Right atrium auricular region (tissue), 2 donors: ENCODE data around the gene PRDM9. TPM values are rescaled to one million over a fixed set of nuclear protein-coding genes. Genes with fewer than 3 reads are reported as not detected.

Experiments
- DNase-seq: peaks from one replicate; pipeline ENCODE4 v3.0.0-alpha.2; 2019; ENCODE audit warnings: low spot score
- H3K27ac ChIP-seq, 2 donors: fragments of 200-600 bp; sonication (generic); 1 replicate in 1 of 2; 2 replicates in 1 of 2; pipeline ENCODE4 v1.5.1; 2016 to 2019
- H3K27me3 ChIP-seq, 2 donors: fragments of 200-600 bp; sonication (generic); one replicate each; pipeline versions ENCODE4 v1.5.1 to v1.6.0; 2017 to 2019
- H3K36me3 ChIP-seq: fragments of 200-600 bp; sonication (generic); one replicate; pipeline ENCODE4 v1.5.1; 2016
- H3K4me1 ChIP-seq, 2 donors: fragments of 200-600 bp; sonication (generic); one replicate each; pipeline versions ENCODE4 v1.5.1 to v1.6.0; 2017 to 2019
- H3K4me3 ChIP-seq, 2 donors: fragments of 200-600 bp; sonication (generic); 1 replicate in 1 of 2; 2 replicates in 1 of 2; pipeline ENCODE4 v1.5.1; 2017 to 2019; ENCODE audit warnings: mild to moderate bottlenecking in 1 of 2, moderate library complexity in 1 of 2
- H3K9me3 ChIP-seq, 2 donors: fragments of 200-600 bp; sonication (generic); one replicate each; pipeline ENCODE4 v1.5.1; 2019
- total RNA-seq, 2 donors: library from RNA; depleted of rRNA; stranded (reverse); fragments of >200 nt; gene quantifications; one replicate each; pipeline ENCODE4 v1.1.0, GENCODE V29; 2016
- TF ChIP-seq, protein P1 (sequence below), 2 donors: fragments of 200-600 bp; sonication (generic); IDR thresholded peaks; one replicate each; pipeline ENCODE4 v1.5.1; 2019; ENCODE audit warnings: antibody characterized with exemption in 2 of 2

The PRDM9 gene
- not detected for total RNA-seq

- Histone ChIP-seq H3K36me3 (no peaks in the 10 kb centered on the region), H3K4me3 (no peak within 1 kb of the TSS), H3K4me1 (no peaks in the 10 kb centered on the region), H3K27ac (no peak within 1 kb of the TSS), H3K27me3 (no peaks in the 10 kb centered on the region), H3K9me3 (no peaks in the 10 kb centered on the region)
- TF ChIP-seq, protein P1, sequence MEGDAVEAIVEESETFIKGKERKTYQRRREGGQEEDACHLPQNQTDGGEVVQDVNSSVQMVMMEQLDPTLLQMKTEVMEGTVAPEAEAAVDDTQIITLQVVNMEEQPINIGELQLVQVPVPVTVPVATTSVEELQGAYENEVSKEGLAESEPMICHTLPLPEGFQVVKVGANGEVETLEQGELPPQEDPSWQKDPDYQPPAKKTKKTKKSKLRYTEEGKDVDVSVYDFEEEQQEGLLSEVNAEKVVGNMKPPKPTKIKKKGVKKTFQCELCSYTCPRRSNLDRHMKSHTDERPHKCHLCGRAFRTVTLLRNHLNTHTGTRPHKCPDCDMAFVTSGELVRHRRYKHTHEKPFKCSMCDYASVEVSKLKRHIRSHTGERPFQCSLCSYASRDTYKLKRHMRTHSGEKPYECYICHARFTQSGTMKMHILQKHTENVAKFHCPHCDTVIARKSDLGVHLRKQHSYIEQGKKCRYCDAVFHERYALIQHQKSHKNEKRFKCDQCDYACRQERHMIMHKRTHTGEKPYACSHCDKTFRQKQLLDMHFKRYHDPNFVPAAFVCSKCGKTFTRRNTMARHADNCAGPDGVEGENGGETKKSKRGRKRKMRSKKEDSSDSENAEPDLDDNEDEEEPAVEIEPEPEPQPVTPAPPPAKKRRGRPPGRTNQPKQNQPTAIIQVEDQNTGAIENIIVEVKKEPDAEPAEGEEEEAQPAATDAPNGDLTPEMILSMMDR (IDR thresholded peaks at IDR 0.05), result no peak
- DNase-seq, result no peak
These were observed at the start of gene PRDM9 for GRCh38 chr5:23507278-23507685. PRDM9 (plus strand) TSS chr5:23507609; CDS start chr5:23509034, 1,425 bp downstream.

- H3K27me3 ChIP-seq, result no peaks in the 10 kb centered on the region
- no peak for DNase-seq
- no peak overlapping the region for H3K27ac ChIP-seq
- H3K4me3 ChIP-seq, result no peak overlapping the region
- H3K4me1 ChIP-seq, result no peaks in the 10 kb centered on the region
- TF ChIP-seq, protein P1 (IDR thresholded peaks at IDR 0.05), result no peak
- no peaks in the 10 kb centered on the region for H3K9me3 ChIP-seq
- H3K36me3 ChIP-seq, result no peaks in the 10 kb centered on the region
These were observed 49.6 kb upstream of the PRDM9 start for GRCh38 chr5:23457780-23458179.

DNA sequence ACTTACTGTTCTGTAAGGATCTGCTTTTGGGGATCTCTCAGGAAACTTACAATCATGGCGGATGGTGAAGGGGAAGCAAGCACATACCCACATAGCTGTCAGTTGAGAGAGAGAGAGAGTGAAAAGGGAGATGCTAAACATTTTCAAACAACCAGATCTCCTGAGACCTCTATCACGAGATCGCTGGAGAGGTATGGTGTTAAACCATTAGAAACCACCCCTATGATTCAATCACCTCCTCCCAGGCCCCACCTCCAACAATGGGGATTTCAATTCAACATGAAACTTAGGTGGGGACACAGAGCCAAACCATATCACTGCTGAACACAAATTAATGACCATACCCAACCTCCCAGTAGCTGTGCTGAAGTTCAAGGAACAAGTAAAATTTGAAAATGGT is 48.2 kb upstream of the PRDM9 start:
- H3K27me3 ChIP-seq, result no peaks in the 10 kb centered on the region
- H3K36me3 ChIP-seq, result no peaks in the 10 kb centered on the region
- H3K27ac ChIP-seq, result no peak overlapping the region
- no peaks in the 10 kb centered on the region for H3K9me3 ChIP-seq
- no peak for DNase-seq
- H3K4me3 ChIP-seq, result no peak overlapping the region
- TF ChIP-seq, protein P1 (IDR thresholded peaks at IDR 0.05), result no peak
- no peaks in the 10 kb centered on the region for H3K4me1 ChIP-seq

DNA sequence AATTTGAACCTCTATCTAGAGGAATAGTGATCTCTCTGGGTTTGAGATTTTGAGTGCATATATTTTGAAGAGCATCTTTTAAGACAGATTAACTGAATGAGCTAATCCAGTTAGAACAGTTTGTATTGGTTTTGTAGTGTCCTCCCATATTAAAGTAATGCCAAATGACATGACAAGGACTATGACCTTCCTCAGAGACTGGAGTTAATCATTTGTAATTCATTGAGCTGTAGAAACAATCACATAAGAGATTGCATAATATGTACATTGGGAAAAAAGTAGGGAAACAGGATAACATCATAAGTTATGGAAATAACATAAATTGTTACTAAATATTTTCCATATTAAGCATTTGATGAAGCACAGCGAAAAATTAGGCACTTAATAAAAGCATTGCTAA is 45.8 kb upstream of the PRDM9 start:
- no peak overlapping the region for H3K27ac ChIP-seq
- no peaks in the 10 kb centered on the region for H3K4me1 ChIP-seq
- no peak for DNase-seq
- H3K9me3 ChIP-seq, result peaks cover 0 to 2% of the 10 kb centered on the region in 2 donors
- TF ChIP-seq, protein P1 (IDR thresholded peaks at IDR 0.05), result no peak
- no peak overlapping the region for H3K4me3 ChIP-seq
- H3K27me3 ChIP-seq, result no peaks in the 10 kb centered on the region
- no peaks in the 10 kb centered on the region for H3K36me3 ChIP-seq

- Histone ChIP-seq H3K4me3 (no peak overlapping the region), H3K36me3 (no peaks in the 10 kb centered on the region), H3K9me3 (peaks cover 0 to 9% of the 10 kb centered on the region in 2 donors), H3K27ac (no peak overlapping the region), H3K4me1 (no peaks in the 10 kb centered on the region), H3K27me3 (no peaks in the 10 kb centered on the region)
- DNase-seq, result no peak
- TF ChIP-seq, protein P1 (IDR thresholded peaks at IDR 0.05), result no peak
These were observed 41.0 kb upstream of the PRDM9 start for GRCh38 chr5:23466401-23466912.

DNA sequence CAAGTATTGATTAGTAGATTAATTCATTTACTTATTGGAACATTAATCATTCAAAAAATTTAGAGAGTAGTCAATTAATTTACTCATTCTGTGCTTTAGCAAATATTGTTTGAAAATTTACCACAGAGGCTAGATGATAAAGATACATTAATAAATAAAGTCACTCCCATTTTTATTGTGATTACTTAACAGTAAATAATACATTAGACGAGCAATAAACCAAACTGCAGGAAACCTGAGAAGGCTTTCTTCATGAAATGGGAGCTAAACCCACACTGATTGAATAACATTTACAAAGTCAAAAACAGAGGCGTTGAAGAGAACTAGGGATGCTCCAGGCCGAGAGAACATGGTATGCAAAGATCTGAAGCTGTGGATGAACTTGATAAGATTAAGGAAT is 38.8 kb upstream of the PRDM9 start:
- no peak for DNase-seq
- Histone ChIP-seq H3K9me3 (peaks cover 0 to 9% of the 10 kb centered on the region in 2 donors), H3K4me1 (no peaks in the 10 kb centered on the region), H3K36me3 (no peaks in the 10 kb centered on the region), H3K27ac (no peak overlapping the region), H3K4me3 (no peak overlapping the region), H3K27me3 (no peaks in the 10 kb centered on the region)
- TF ChIP-seq, protein P1 (IDR thresholded peaks at IDR 0.05), result no peak
